Ammon's horn (tissue), 1 donor: ENCODE measurements around the gene EZH2.

ENCODE experiments used
- DNase-seq: peaks from one replicate; pipeline ENCODE4 v3.0.0-alpha.2; 2016; ENCODE audit warnings: low spot score

EZH2 gene

DNA sequence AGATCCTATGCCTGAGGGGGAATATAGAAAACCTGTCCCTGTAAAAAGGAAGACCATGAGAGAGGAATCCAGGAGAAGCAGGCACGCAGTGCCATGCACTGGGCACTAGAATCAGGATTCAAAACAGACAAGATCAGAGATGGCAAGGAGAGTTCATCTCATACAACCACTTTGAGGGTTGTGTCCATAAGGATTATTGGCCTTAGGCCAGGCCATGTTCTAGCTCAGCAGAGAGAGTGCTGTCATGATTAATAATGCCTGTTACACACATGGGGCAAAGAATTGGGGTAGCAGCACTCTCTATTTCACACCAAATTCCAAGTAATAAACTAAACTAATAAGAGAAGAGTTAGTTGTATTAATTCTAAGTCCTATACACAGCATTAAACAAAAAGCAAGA lies 29.1 kb downstream of the EZH2 start:
- DNase-seq = no peak

DNA sequence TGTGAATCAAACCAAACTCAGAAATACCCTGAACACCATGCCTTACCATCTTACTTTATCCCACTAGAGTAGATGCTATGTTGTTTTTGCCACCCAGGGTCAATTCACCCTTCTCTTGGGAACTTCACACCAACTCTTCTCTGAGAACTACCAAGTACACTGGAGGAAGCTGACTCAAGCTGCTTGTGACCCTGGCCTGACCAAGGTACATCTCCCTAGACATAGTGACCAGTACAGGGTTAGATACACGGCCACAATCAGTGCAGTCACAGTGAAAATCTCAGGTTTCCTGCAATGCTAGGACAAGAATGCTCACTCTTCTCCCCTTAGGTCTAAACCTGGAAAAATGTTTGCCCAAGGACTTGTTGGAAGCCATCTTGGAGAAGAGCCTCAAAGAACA lies 31.8 kb downstream of the EZH2 start:
- no peak for DNase-seq

DNA sequence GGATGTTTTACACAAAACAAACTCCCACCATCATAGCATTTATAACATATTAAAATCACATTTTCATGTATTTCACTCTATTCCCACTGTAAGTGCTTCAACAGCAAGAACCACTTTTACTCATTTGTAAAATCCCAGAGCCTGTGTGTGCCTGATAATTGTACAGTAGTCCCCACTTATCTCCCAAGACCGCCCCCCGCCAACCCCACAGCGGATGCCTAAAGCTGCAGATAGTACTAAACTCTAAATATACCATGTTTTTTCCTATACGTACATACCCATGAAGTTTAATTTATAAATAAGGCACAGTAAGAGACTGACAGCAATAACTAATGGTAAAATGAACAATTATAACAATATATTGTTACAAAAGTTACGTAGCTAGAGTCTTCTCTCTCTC lies 33.5 kb downstream of the EZH2 start:
- no peak for DNase-seq

DNA sequence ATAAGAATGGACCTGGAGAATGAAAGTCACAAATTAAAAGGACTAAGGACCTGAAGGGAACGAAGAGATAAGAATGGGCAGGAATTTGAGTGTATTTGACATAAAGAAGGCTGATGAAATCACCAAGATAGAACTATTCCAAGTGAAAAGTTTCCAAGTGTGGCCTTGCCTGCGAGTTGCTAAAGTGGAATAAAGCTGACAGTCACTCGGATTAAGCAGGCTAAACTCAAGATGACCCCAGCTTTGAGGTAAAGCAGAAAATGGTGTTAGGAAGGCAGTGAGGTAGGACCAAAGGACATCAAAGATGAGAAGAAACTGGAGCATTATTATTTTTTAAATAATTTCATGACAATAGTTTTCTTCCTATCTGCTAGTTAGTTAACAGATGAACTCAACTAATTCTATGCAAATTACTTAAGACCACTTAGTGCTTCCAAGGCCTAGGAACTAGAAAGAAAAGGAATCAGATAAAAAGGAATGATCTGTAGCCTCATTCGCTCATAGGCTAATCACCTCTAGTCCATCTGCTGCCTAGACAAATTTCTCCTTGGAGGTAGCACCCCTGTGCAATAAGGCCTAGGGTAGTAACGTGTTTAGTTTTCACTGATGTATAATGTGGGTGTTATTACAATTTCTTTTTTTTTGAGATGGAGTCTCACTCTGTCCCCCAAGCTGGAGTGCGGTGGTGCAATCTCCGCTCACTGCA lies 34.5 kb downstream of the EZH2 start:
- no peak for DNase-seq

DNA sequence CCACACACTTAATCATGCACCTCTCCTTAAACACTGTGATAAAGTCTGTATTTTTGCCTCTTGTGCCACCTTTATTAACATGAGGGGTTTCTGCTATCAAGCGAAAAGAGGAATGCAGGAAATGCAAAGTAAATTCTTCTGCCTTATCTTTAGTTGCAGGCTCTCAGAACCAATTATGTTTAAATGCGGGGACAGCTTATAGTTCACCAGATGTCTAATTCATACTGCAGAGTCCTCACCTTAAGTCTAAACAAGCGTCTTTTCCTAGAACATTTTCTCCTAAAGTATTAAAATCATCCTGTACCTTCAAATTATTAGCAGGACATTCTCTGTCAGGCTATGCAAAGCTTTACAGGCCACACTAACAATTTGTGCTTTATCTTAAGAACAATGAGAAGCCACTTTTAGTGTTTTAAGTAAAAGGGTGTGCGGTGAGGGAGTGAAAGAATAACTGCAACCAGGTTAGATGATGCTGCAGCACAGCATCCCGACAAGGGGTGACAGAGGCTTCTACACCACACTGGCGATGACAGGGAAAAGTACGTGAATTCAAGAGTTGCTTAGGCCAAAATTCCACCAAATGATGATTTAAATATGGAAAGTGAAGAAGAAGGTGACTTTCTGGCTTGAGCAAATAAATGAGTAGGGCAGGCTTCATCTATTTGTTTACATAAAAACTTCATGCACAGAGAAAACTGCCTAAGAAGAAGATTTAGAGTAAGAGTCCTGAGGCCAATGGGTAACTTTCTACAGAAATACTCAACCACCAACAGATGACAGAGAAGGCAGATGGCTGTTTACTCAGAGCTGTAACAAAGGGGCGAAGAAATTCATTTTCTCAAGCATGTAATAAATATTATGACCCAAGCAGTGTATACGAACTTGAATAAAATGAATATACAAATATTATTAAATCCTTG lies 36.0 kb downstream of the EZH2 start:
- no peak for DNase-seq

DNA sequence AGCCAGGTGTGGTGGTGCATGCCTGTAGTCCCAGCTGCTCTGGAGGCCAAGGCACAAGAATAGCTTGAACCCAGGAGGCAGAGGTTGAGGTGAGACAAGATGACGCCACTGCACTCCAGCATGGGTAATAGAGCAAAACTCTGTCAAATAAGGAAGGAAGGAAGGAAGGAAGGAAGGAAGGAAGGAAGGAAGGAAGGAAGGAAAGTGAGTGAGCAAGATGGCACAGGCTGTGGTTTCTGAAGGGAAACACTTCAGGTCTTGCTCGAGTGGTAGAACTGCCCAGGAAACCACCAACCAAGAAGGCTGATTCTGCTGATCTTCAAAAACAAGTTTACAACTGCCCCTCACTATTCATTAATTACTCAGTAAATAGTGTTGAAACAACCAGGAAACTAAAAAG lies 45.2 kb downstream of the EZH2 start:
- no peak for DNase-seq

DNA sequence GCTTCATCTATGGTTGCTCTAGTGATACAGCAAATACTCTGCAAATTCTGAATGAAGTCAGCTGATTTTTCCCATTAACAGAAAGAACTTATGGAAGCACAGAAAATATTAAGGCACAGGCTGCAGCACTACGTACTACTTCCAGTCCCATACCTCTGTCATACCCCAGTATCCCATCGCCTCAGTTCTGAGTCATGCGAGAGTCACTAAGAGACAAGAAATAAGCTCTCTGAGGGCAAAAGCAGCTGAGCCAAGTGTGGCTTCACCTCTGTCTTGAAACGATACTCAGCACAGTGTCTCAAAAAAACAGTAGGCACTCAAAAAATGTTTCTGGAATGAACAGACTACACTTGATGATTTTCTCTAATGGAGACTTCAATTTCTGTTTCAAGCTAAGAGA lies 48.2 kb downstream of the EZH2 start:
- DNase-seq = no peak

DNA sequence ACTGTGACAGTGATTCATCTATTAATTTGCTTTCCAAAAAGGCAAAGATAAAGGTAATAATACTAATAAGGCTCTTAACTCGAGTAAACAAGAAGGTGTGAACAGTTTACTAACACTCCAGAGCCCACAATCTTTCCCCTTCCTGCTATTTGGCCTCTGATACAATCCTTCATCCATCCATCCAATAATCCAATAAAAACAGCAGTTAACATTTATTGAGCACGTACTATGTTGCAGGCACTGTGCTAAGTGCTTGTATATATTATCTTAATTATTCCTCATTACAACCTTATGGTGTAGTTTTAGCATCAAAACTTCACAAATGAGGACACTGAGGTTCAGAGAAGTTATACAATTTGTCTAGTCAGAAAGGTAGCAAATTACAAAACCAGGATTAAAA lies 49.5 kb downstream of the EZH2 start:
- no peak for DNase-seq

DNA sequence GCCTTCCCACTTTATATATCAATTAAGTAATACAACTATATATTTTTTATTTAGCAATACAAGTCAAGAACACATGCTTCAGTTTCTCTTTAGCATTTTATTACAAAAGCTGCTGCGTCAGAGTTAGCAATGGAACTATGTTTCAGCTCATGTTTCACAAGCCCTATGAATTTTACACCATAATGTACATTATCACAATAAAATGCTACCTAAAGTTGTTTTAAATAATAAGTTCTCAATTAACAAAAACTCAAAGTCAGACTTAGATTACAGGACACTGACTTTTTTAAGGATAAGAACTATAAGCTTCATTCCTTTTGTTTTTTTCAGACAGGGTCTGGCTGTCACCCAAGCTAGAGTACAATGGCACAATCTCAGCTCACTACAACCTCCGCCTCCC lies 52.3 kb downstream of the EZH2 start:
- no peak for DNase-seq

DNA sequence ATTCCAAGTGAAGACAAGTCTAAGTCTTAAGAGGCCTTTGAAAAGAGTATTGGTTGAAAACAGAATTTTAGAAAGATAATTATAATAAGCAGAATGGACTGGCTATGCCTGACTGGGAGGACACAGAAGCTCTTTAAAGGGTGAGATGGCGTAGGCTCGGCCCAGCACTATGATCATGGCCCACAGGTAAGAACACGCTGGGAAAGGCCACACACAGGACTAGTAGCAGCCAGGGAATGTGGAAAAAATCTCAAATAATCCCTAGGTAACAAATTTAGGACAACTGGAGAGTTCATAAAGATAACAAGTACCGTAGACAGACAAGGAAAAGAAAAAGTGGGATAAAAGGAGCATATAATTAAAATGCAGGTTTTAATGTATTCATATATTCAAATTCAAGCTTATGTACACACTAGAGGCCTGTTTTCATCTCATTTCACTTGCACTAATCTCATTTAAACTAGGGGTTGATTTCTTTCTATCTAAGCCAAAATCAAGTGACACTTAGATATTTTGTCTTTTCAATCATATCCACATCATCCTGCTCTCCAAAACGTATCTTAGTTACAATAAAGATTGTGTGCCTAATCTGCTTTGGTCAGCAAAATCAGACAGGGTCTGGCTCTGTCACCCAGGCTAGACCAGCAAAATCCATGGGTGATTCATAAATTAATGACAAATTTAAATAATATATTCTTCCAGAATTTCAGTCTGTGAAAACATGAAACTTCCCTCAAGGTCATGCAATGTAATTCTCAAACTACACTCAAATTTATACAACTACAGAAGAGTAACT lies 53.0 kb downstream of the EZH2 start:
- no peak for DNase-seq

DNA sequence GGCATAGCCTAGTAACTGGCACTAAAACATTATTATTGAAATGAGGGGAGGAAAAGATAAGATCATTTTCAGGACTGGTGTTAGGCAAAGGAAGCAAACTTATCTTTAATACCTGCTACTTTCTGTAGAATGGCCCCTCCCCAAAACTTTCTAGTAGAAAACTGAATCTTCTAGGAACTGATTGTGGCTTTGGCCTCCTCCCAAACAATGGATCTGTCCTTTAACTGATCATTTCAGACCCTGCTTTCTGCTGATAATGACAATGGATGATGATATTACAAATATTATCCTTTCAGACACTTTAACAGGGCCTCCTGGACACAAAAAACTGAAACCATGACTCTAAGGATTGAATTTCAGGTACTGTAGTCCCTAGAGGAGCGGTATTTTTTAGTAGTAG lies 55.1 kb downstream of the EZH2 start:
- DNase-seq = no peak

DNA sequence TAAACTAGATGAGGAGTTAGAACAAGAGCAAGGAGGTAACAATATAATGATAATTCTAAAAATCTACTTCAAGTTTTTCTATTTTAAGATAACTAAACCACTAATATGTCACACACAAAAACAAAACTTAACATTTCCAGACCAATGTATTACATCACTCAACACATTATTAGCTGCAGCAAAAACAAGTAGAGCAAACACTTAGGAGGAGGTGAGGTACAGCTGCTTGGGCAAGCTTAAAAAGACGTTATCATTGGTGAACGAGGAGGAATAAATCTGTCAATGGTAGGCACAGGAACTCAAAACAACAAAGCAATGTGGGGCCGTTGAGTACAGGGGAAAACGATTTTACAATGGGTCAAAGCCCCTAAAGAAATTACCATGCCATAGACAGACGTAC lies 58.8 kb downstream of the EZH2 start:
- no peak for DNase-seq

DNA sequence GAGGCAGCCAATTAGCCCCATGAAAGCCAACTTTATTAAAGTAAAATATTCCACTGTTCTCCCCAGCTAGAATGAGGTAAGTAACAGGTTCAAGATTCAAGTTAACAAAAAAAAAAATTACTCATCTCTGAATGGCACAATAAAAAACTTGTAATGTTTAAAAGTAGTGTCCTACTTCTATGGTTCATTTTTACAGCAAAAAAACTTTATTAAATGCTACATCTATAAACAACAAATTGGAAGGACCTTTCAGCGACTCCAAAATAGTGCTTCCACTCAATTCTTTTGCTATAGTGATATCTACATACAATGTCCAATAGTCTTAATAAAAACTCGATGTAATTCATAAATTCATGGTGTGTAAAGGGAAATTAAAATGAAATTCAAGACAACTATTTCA lies 59.2 kb downstream of the EZH2 start:
- DNase-seq = no peak

DNA sequence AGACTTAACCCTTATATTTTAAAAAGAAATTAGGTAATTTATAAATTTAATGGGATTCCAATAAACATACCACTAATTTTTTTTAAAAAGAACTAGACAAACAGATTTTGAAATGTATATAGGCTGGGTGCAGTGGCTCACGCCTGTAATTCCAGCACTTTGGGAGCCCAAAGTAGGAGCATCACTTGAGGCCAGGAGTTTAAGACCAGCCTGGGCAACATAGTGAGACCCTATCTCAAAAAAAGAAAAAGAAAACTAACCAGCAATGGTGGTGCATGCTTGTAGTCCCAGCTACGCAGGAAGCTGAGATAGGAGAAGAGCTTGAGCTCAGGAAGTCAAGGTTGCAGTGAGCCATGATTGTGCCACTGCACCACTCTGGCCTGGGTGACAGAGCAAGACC lies 62.7 kb downstream of the EZH2 start:
- no peak for DNase-seq

DNA sequence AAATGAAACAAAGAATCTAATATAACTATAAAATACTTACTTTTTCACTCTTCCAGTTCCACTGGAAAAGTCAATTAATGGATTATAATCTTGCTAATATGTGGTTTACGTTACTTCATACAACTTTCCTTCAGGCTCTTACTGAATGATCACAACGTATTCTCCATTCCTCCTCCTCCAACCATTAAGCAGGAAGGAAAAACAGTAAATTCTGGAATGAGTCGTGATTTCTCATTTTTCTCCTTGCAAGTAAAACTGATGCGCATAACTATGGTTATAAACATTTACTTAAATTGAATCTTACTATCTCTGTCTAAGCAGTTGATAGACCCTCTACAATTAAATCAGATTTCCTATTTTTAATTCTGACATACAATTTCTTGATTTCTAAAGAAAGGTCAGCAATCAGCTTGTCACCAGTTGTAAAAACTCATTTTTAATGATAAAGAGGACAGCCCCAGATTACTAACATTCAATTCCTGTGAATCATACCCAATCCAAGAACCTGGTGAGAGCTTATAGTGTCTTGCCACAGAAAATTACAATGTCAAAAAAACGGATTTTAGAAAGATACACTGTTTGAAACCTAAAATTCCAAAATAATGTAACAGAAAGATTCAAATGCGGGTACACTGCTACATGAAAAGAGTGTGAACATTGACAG lies 64.3 kb downstream of the EZH2 start:
- DNase-seq = no peak

DNA sequence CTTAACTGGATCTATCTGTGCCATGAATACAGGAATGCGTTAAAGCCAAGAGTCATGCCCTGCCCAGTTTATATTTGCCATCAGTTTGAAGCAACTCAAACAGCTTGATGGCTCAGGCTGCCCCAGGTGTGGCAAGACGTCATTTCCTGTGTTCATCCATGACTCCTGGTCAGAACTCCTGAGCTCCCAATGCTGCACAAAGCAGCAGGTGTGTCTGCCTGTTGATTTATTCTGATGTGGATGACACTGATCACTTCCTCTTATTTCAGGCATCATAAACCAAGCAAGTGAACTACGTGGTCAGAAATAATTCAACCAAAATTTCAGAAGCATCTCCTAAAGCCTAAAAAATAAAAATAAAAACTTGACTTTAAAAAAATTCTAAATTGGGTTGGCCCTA lies 68.5 kb downstream of the EZH2 start:
- no peak for DNase-seq

DNA sequence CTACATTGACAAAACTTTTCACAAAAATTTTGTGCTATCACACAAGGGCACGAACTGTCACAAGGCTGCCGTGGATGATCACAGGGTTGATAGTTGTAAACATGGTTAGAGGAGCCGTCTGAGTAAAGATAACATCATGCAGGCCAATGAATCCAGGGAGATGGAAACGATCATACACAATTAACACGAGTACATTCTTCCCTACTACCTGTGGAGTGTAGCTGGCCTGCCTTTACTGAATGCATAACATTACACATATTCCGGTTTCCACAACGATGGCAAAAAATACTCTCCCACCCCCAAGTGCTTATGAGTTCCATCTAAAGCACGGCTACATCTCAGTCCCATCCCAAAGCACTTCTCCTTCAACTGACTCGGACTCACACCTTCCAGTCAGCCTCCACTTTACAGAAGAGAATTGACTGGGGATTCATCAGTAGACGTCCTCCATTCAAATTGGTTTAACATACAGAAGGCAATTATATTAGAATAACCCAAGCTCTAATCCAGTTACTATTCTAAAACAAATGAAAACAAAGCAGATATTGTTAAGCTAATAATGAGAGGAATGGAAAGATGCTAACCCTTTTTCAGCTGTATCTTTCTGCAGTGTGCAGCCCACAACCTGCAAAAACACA lies 69.0 kb downstream of the EZH2 start:
- DNase-seq = no peak

DNA sequence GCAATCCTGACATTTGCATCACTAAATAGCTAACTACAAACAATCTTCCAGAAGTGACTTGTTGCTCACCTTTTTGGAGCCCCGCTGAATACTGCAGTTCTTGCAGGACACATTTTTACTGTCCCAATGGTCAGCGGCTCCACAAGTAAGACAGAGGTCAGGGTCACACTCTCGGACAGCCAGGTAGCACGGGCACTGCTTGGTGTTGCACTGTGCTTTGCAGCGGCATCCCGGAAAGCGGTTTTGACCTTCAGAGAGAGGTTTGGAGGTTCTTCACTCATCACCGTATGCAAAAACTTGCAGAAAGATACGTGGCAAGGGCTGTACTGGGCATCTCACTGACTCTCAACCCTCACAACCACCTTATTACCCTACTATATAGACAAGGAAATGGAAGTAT lies 70.2 kb downstream of the EZH2 start:
- DNase-seq = no peak

DNA sequence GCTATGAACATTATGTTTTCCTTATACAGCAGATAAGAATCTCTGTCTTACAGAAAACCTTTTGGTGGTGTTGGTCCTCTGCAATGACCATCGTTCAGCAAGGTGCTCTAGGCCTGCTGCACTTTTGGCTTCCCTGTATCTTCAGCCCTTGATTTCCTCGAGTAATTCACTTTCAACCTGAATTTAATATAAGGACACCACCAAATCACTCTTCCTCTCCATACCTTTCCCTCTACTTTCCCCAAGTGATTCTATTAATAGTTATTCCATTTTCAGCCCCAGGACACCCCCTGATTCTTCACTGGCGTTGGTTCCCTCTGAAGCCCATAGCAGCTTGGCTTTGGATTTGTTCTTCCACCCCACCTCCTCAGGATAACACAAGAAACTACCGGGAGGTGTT lies 72.2 kb downstream of the EZH2 start:
- no peak for DNase-seq

DNA sequence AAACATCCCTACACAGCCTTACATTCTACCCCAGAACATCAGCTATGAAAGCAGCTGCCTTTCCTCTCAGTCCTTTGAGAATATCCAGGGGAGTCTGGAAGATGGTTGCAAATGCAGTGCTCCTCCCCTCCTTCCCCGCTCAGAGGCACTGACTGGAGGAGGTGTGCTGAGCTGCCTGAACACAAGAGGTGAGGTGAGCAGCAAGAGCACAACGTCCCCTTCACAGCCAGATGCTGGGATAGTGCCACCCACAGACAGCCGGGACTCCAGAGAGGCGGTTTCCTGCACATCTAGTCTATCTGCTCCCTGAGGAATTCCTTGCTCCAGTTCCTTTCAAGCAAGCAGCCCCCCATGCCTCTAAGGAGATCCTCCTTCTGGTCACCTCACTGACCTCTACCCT lies 74.2 kb downstream of the EZH2 start:
- DNase-seq = no peak

DNA sequence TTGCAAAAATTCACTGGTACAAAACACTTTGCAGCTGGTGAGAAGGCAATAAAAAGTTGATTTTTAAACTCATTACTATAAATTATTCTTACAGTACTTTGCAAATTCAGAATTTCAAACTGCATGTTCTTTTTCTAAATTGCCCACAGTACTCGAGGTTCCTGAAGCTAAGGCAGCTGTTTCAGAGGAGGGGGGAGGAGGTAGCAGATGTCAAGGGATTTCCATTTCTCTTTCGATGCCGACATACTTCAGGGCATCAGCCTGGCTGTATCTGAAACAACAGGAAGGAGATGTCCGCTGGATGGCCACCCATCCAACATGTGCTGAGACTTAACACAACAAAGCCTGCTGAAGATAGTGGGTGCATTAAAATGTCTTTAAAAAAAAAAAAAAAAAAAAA lies 76.7 kb downstream of the EZH2 start:
- no peak for DNase-seq

DNA sequence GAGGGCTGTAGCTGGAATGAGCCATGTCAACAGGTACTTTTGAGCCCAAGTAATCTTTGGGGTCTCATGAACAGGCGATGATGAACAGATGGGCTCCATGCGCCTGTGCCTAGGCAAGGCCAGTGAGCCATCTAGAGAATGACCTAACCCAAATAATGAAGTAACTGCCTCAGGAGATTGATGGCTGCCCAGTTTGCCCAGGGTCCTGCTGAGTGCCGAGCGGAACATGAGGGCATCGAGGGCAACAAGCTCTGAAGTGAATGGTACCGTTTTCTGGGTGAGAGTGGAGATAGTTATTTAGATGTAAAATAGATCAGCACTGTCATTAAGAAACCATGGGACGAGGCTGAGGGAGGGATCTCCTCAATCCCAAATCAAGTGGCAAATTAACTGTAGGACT lies 77.9 kb downstream of the EZH2 start:
- no peak for DNase-seq
